GM12872 (cell line): ENCODE results near the gene TMEM213.

Source experiments
- CTCF ChIP-seq: IDR thresholded peaks from 3 replicates; pipeline ENCODE4 v1.5.1; 2011; ENCODE audit warnings: low read depth, mild to moderate bottlenecking, low read length, moderate library complexity; ENCODE audit not compliant: insufficient read depth

The TMEM213 gene

GRCh38 chr7:138799336-138800000 is 1.7 kb downstream of the TMEM213 start:
- no peak for TF ChIP-seq CTCF

- TF ChIP-seq CTCF: no peak
Measured at GRCh38 chr7:138801256-138801655, 3.5 kb downstream of the TMEM213 start.

DNA sequence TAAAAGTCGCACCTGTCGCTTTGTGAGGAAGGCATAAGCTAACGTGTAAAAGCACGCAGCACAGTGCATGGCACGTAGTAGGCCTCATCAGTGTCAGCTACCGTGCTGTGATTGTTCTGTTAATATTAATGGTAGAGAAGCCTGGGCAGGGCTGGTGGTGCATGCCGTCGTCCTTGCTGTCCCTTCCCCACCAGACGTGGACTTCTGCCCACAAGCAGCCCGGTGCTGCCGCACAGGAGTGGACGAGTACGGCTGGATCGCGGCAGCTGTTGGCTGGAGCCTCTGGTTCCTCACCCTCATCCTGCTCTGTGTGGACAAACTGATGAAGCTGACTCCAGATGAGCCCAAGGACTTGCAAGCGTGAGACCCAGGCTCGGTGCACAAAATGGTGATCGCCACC is 4.9 kb downstream of the TMEM213 start:
- TF ChIP-seq CTCF: no peak

- no peak for TF ChIP-seq CTCF
Measured at GRCh38 chr7:138804618-138805017, 6.8 kb downstream of the TMEM213 start.

- no peak for TF ChIP-seq CTCF
Measured at GRCh38 chr7:138809346-138809745, 11.6 kb downstream of the TMEM213 start.

GRCh38 chr7:138813945-138814344 is 16.2 kb downstream of the TMEM213 start:
- no peak for TF ChIP-seq CTCF

- TF ChIP-seq CTCF: no peak
Measured at GRCh38 chr7:138814816-138815332, 17.1 kb downstream of the TMEM213 start.
